GM06990 (cell line): ENCODE data around the gene ABCF3.

ENCODE experiments used
- DNase-seq: peaks from one replicate; pipeline ENCODE4 v3.0.0-alpha.2; 2011; ENCODE audit not compliant: insufficient read length; ENCODE audit errors: extremely low read depth
- H3K27me3 ChIP-seq: replicated peaks from 2 replicates; pipeline ENCODE4 v1.6.0; 2011; ENCODE audit warnings: low read length; ENCODE audit not compliant: control insufficient read depth, insufficient read depth
- H3K36me3 ChIP-seq: 2 replicates; pipeline ENCODE4 v1.5.1; 2011; ENCODE audit warnings: low read length; ENCODE audit not compliant: control insufficient read depth, insufficient read depth
- H3K4me3 ChIP-seq: replicated peaks from 2 replicates; pipeline ENCODE4 v1.5.1; 2011; ENCODE audit warnings: low read depth, mild to moderate bottlenecking, control low read depth, low read length
- TF ChIP-seq, protein P1 (sequence below): IDR thresholded peaks from 2 replicates; pipeline ENCODE4 v1.5.1; 2011; ENCODE audit warnings: low read length, control low read depth, mild to moderate bottlenecking, inconsistent platforms; ENCODE audit not compliant: insufficient read depth, poor library complexity, severe bottlenecking

The ABCF3 gene

DNA sequence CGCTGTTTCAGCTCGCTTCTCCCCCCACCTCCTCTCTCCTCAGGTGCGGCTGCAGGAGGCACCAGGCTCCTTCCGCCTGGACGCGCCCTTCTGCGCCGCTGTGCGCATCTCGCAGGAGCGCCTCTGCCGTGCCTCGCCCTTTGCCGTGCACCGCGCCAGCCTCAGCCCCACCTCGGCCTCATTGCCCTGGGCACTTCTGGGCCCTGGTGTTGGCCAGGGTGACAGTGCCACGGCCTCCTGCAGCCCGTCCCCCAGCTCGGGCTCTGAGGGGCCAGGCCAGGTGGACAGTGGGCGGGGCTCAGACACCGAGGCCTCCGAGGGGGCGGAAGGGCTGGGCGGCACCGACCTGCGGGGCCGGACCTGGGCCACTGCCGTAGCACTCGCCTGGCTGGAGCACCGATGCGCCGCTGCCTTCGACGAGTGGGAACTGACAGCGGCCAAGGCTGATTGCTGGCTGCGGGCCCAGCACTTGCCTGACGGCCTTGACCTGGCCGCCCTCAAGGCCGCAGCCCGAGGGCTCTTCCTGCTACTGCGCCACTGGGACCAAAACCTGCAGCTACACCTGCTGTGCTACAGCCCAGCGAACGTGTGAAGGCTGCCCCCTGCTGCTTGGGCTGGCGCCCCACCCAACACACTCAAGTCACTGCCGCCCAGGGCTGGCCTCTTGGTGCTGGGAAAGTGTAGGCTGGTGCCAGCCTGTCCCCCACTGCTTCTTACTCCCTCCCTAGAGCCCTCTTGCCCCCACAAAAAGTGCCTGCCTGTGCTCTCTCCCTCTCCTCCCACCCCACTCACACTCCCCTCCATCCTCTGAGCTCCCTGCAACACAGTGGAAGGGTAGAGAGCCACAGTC, 55.7 kb downstream of the ABCF3 start:
- no peak for DNase-seq
- Histone ChIP-seq H3K36me3 (peaks cover 27% of the 10 kb centered on the region), H3K27me3 (no peaks in the 10 kb centered on the region), H3K4me3 (no peak overlapping the region)
- TF ChIP-seq, protein P1, sequence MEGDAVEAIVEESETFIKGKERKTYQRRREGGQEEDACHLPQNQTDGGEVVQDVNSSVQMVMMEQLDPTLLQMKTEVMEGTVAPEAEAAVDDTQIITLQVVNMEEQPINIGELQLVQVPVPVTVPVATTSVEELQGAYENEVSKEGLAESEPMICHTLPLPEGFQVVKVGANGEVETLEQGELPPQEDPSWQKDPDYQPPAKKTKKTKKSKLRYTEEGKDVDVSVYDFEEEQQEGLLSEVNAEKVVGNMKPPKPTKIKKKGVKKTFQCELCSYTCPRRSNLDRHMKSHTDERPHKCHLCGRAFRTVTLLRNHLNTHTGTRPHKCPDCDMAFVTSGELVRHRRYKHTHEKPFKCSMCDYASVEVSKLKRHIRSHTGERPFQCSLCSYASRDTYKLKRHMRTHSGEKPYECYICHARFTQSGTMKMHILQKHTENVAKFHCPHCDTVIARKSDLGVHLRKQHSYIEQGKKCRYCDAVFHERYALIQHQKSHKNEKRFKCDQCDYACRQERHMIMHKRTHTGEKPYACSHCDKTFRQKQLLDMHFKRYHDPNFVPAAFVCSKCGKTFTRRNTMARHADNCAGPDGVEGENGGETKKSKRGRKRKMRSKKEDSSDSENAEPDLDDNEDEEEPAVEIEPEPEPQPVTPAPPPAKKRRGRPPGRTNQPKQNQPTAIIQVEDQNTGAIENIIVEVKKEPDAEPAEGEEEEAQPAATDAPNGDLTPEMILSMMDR = peak; percentile 22

DNA sequence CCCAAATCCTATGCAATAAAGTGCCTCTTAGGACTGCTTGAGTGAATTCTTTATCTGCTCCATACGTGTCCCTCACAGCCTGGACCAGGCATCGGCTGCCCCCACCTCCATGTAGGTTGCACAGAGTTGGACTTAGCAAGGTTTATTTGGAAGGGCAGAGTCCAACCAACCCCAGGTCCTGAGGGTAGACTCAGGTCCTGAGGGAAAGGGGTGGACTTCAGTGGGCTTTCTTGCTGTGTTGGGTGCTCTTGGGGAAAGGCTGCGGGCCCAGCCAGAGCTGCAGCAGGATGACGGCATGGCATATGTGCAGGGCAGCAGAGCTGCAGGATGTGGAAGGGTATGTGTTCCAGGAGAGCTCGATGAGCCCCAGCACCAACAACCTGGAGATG, 56.3 kb downstream of the ABCF3 start:
- H3K27me3 ChIP-seq = no peaks in the 10 kb centered on the region
- H3K4me3 ChIP-seq = no peak overlapping the region
- TF ChIP-seq, protein P1 = no peak
- no peak for DNase-seq
- H3K36me3 ChIP-seq = peaks cover 27% of the 10 kb centered on the region
